ENCODE measurements around the gene TMEM14A. TPM values are rescaled to one million over a fixed set of nuclear protein-coding genes. Genes with fewer than 3 reads are reported as not detected.
A peak's percentile ranks its signal among the peaks of the same experiment; 100 is the strongest.
"Not testable (repeated sequence)": the region's sequence is repeated elsewhere in the genome, so short reads cannot be mapped to it uniquely, and the experiment has no call there.

TMEM14A gene
- total RNA-seq, 1 donor from 2014 or later, result 12.3 TPM

- Histone ChIP-seq H3K4me1 (no peaks in the 10 kb centered on the region), H3K4me3 (no peak overlapping the region), H3K27ac (no peak overlapping the region), H3K36me3 (no peaks in the 10 kb centered on the region), H3K27me3 (no peaks in the 10 kb centered on the region), H3K9me3 (no peaks in the 10 kb centered on the region)
- no peak for ATAC-seq
- intact Hi-C loops (cut with DNase I), result no loop called here
- no peak for TF ChIP-seq CTCF (IDR thresholded peaks at IDR 0.05)
- DNase-seq, result no peak
These were observed 41.2 kb downstream of the TMEM14A start for GRCh38 chr6:52712136-52712535.

- H3K4me1 ChIP-seq; ATAC-seq; H3K4me3 ChIP-seq; intact Hi-C loops (cut with DNase I); H3K27ac ChIP-seq; H3K9me3 ChIP-seq; DNase-seq; H3K27me3 ChIP-seq; H3K36me3 ChIP-seq: not testable (repeated sequence)
These were observed 43.8 kb downstream of the TMEM14A start for GRCh38 chr6:52714761-52715160.

GRCh38 chr6:52718550-52718949 lies 47.6 kb downstream of the TMEM14A start:
- DNase-seq, result no peak
- TF ChIP-seq CTCF (IDR thresholded peaks at IDR 0.05), result no peak
- ATAC-seq, result no peak

GRCh38 chr6:52720321-52720720 lies 49.4 kb downstream of the TMEM14A start:
- Histone ChIP-seq H3K36me3 (no peaks in the 10 kb centered on the region), H3K27ac (no peak overlapping the region), H3K4me1 (peaks cover 8% of the 10 kb centered on the region), H3K4me3 (no peak overlapping the region), H3K27me3 (no peaks in the 10 kb centered on the region), H3K9me3 (no peaks in the 10 kb centered on the region)
- ATAC-seq, result no peak
- TF ChIP-seq CTCF (IDR thresholded peaks at IDR 0.05), result no peak
- no peak for DNase-seq
- intact Hi-C loops (cut with DNase I), result no loop called here

More at GRCh38 chr6:52718550-52718949, 47.6 kb downstream of the TMEM14A start:
- Histone ChIP-seq H3K27ac (no peak overlapping the region), H3K27me3 (no peaks in the 10 kb centered on the region), H3K9me3 (no peaks in the 10 kb centered on the region), H3K36me3 (no peaks in the 10 kb centered on the region), H3K4me3 (no peak overlapping the region), H3K4me1 (no peaks in the 10 kb centered on the region)
- intact Hi-C loops (cut with DNase I), result no loop called here

- DNase-seq (no peak), ATAC-seq (no peak)
- no peak overlapping the region for H3K27ac ChIP-seq
- no peaks in the 10 kb centered on the region for H3K9me3 ChIP-seq
- H3K4me1 ChIP-seq, result peaks cover 8% of the 10 kb centered on the region
- H3K27me3 ChIP-seq, result no peaks in the 10 kb centered on the region
- H3K4me3 ChIP-seq, result no peak overlapping the region
- intact Hi-C loops (cut with DNase I), result no loop called here
- TF ChIP-seq CTCF (IDR thresholded peaks at IDR 0.05), result no peak
- H3K36me3 ChIP-seq, result no peaks in the 10 kb centered on the region
These were observed 53.1 kb downstream of the TMEM14A start for GRCh38 chr6:52724042-52724405.

- peak; percentile 53 for TF ChIP-seq CTCF (IDR thresholded peaks at IDR 0.05)
- Histone ChIP-seq H3K27me3 (no peaks in the 10 kb centered on the region), H3K9me3 (no peaks in the 10 kb centered on the region), H3K36me3 (no peaks in the 10 kb centered on the region), H3K4me3 (no peak overlapping the region), H3K4me1 (peaks cover 8% of the 10 kb centered on the region), H3K27ac (no peak overlapping the region)
- DNase-seq (peak; percentile 87), ATAC-seq (peak; percentile 90)
- intact Hi-C loops (cut with DNase I), result no loop called here
These were observed 53.7 kb downstream of the TMEM14A start for GRCh38 chr6:52724406-52725121.

All from upper lobe of right lung (tissue), 1 donor.